Cardiac fibroblast (primary cell): Measurements from ENCODE around the gene TTC28.

ENCODE experiments used
- DNase-seq, 2 donors: peaks; one replicate each; pipeline versions ENCODE4 v3.0.0 to v3.0.0-alpha.2; 2010; ENCODE audit warnings: low read depth in 2 of 2
- H3K4me3 ChIP-seq, 2 donors: replicated peaks in 1 of 2; 1 replicate in 1 of 2; 2 replicates in 1 of 2; pipeline ENCODE4 v1.5.1; 2011; ENCODE audit warnings: low read depth in 2 of 2, low read length in 2 of 2, mild to moderate bottlenecking in 2 of 2, moderate library complexity in 1 of 2
- CTCF ChIP-seq: IDR thresholded peaks from one replicate; pipeline ENCODE4 v1.5.1; 2011; ENCODE audit warnings: low read depth, mild to moderate bottlenecking, low read length, inconsistent platforms

The TTC28 gene

GRCh38 chr22:27978317-27978716, 701.3 kb downstream of the TTC28 start:
- DNase-seq: no peak
- TF ChIP-seq CTCF: no peak
- no peak overlapping the region for H3K4me3 ChIP-seq

- no peak for DNase-seq
- TF ChIP-seq CTCF: no peak
- H3K4me3 ChIP-seq: no peak overlapping the region
These were observed 703.1 kb downstream of the TTC28 start for GRCh38 chr22:27976586-27976985.

- TF ChIP-seq CTCF: no peak
- no peak for DNase-seq
- H3K4me3 ChIP-seq: no peak overlapping the region
These were observed 704.1 kb downstream of the TTC28 start for GRCh38 chr22:27975381-27976013.

- TF ChIP-seq CTCF: no peak
- no peak overlapping the region for H3K4me3 ChIP-seq
These were observed 705.8 kb downstream of the TTC28 start for GRCh38 chr22:27973846-27974245.

GRCh38 chr22:27972732-27973698, 706.6 kb downstream of the TTC28 start:
- peak in 1 of 2 donors; percentile 29 for DNase-seq
- H3K4me3 ChIP-seq: no peak overlapping the region
- TF ChIP-seq CTCF: no peak

More at GRCh38 chr22:27973846-27974245, 705.8 kb downstream of the TTC28 start:
- DNase-seq: no peak

GRCh38 chr22:27971926-27972325, 707.7 kb downstream of the TTC28 start:
- peak in 1 of 2 donors; percentile 16 for DNase-seq
- no peak overlapping the region for H3K4me3 ChIP-seq
- TF ChIP-seq CTCF: no peak
